PC-3 (cell line): ENCODE data around the gene FAM200B.

ENCODE experiments used
- EZH2 ChIP-seq: fragments of 300-600 bp; sonication (generic); IDR thresholded peaks from one replicate; pipeline ENCODE4 v1.6.1; 2017; ENCODE audit warnings: antibody characterized with exemption, mild to moderate bottlenecking, low read length; ENCODE audit not compliant: unreplicated experiment
- EZH2phosphoT487 ChIP-seq: fragments of 300-600 bp; sonication (generic); IDR thresholded peaks from 2 replicates; pipeline ENCODE4 v1.6.1; 2018; ENCODE audit warnings: mild to moderate bottlenecking, antibody characterized with exemption, low read length, borderline replicate concordance
- TF ChIP-seq, protein P1 (sequence below): fragments of 300-600 bp; sonication (generic); conservative IDR thresholded peaks from 2 replicates; pipeline ENCODE4 v1.5.1; 2017; ENCODE audit warnings: antibody characterized with exemption, low read depth, mild to moderate bottlenecking, low read length

DNA sequence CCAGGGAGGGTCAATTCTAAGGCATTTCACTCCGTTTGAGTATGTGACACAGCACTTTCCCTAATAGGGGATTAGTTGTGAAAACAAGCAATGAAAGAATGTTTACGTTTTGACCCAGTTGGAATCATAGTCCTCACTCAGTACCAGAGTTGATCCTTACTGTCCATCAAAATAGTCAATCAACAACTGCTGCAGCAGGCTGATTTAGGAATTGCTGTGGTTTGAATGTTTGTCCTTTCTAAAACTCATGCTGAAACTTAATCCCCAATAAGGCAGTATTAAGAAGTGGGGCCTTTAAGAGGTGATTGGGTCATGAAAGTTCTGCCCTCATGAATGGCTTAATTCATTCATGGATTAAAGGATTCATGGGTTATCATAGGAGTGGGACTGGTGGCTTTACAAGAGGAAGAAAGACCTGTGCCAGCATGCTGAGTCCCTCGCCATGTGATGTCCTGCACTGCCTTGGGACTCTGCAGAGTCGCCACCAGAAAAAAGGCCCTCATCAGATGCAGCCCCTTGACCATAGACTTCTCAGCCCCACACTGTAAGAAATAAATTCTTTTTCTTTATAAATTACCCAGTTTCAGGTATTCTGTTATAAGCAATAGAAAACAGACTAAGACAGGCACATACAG is 23.4 kb upstream of the FAM200B start:
- TF ChIP-seq, protein P1, sequence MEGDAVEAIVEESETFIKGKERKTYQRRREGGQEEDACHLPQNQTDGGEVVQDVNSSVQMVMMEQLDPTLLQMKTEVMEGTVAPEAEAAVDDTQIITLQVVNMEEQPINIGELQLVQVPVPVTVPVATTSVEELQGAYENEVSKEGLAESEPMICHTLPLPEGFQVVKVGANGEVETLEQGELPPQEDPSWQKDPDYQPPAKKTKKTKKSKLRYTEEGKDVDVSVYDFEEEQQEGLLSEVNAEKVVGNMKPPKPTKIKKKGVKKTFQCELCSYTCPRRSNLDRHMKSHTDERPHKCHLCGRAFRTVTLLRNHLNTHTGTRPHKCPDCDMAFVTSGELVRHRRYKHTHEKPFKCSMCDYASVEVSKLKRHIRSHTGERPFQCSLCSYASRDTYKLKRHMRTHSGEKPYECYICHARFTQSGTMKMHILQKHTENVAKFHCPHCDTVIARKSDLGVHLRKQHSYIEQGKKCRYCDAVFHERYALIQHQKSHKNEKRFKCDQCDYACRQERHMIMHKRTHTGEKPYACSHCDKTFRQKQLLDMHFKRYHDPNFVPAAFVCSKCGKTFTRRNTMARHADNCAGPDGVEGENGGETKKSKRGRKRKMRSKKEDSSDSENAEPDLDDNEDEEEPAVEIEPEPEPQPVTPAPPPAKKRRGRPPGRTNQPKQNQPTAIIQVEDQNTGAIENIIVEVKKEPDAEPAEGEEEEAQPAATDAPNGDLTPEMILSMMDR, result no peak
- TF ChIP-seq EZH2phosphoT487, result no peak
- no peak for TF ChIP-seq EZH2
